HG03460 (cell line): Measurements from ENCODE around the gene DYTN.
A peak's percentile ranks its signal among the peaks of the same experiment; 100 is the strongest.
"Not testable (repeated sequence)": the region's sequence is repeated elsewhere in the genome, so short reads cannot be mapped to it uniquely, and the experiment has no call there.

Experiments
- ATAC-seq: cut with Tn5 transposase; IDR thresholded peaks from one replicate; pipeline ENCODE4 v1.9.1; 2021; ENCODE audit not compliant: unreplicated experiment

Gene DYTN, protein sequence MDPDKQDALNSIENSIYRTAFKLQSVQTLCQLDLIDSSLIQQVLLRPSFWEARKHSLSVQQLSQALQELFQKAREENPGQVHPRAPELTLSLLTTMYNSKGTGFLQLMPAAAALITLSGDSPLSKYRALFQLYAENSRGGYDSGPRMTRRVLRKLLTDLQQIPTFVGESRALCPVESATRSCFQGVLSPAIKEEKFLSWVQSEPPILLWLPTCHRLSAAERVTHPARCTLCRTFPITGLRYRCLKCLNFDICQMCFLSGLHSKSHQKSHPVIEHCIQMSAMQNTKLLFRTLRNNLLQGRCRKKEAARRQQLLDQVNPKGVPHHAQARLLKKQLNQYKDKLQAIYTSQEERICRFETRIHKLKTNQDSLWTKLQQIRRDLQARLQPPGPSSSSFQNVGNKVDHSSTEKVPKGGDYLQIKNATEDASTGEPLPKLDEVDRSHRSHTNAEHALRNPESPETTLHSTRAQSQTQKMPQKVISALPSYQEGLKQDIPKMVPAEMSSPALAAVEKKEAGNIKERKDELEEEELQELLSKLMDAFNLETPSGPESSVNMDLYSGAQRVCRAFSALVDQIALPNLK

DNA sequence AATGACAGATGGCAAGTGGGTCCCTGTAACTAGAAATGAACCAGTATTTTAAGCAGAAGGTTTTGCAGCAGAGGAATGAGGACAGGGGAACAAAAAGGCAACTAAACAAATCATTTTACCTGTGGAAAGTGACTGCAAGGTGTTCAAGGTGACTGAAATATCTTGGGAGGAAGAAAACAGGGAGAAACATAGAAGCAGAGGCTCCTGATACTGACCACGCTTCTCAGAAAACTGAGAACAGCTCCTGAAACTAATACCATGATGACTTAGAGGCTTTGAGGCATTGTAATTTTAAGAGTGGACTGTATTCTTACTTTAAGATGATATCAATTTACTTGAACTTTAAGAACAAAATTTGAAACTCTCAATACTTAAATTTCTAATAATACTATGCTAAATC is at the start of gene DYTN:
Gene DYTN, minus strand, starts transcription at position 101 of the 400 bp plus-strand sequence. CDS start 117 bp downstream, outside the sequence.
- no peak for ATAC-seq

DNA sequence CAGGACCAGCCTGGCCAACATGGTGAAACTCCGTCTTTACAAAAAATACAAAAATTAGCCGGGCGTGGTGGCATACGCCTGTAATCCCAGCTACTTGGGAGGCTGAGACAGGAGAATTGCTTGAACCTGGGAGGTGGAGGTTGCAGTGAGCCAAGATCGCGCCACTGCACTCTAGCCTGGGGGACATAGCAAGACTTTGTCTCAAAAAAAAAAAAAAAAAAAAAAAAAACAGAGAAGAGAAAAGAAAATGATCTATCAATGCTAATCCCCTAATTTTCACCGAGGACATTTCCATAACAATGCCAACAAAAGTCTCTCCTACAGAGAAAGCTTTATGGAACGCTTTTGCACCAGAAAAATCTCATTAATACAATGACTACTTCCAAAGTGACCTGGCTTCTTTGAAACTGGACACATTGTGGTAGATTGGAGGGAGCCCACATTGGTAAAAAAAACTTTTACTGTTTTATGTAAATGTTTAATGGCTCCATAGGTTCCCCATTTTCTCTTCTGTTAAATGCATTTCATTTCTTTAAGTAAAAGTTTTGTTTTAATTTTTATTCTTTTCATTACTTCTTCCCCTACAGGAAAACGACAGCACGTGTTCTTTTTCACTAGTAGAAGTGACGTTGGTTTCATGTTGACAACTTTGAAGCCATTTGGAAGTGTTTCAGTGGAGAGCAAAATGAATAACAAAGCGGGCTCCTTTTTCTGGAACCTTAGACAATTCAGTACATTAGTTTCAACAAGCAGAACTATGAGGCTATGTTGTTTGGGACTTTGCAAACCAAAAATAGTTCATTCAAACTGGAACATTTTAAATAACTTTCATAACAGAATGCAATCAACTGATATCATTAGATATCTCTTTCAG is 48.1 kb upstream of the DYTN start:
- no peak for ATAC-seq

DNA sequence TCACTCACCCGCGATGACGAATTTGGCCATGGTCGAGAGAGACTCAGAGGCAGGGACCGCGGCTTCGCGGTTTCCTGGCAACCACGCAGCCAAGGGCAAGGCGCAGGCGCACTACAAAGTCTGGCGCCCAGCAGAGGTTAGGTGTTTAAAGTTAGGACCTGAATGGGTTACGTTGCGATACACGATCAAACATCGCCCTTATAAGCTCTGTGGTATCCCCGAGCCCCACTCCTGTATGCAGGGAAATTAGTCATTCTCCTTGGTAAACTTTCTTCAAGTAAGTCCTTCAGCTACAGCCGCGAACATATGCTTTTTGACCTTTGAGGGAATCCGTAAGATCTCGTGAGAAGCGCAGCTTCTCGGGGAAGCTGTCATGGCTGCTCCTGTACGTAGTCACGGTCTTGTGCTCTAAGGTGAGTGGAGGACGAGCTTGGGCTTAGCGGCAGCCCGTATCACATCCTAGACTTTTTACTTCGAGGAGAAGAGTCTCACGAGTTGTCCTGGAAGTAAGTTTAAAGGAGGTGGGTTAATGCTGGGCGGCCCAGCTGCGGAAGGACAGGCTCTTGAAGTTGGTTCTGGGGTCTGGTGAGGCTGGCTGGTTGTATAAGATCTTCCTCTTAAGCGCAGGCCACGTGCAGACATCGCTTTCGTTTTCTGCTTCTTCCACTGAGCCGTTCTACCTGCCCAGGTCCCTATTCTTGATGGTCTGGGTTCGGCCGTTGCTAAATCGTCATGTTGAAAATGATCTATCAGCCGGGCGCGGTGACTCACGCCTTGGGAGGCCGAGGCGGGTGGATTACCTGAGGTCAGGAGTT is 47.3 kb upstream of the DYTN start, which contains the start of the genes FASTKD2 and MDH1B:
Gene FASTKD2, plus strand, starts transcription at position 365 of the 815 bp plus-strand sequence. CDS start 1,088 bp downstream, outside the sequence.
Gene MDH1B, minus strand, starts transcription at position 87 of the 815 bp plus-strand sequence. Its CDS starts 57 bp downstream, at position 30.
- peak; percentile 93 for ATAC-seq

DNA sequence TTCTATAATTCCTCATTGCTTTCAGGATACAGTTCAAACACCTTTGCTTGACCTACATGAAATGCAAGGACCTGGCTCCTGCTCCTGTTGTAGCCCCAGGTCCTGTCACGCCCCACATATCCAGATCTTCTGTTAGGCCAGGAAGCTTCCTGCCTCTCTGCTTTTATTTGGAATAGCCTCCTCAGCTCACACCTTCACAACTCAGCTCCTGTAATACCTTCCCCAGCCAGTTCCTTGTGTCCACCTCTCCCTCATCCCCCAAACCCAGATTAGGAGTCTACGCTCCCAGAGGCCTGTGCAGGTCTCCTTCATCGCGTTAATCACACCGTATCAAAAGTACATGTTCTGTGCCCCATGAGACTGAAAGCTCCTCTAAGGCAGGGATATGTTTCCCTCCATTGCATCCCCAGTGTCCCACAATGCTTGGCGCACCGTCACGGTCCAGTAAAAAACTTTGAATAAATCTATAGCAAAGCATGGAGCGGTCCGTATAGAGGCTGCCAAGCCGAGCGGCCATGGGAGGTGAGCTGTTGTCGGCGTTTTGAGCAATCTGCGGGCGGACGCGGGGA is 46.6 kb upstream of the DYTN start:
- peak; percentile 0 for ATAC-seq

DNA sequence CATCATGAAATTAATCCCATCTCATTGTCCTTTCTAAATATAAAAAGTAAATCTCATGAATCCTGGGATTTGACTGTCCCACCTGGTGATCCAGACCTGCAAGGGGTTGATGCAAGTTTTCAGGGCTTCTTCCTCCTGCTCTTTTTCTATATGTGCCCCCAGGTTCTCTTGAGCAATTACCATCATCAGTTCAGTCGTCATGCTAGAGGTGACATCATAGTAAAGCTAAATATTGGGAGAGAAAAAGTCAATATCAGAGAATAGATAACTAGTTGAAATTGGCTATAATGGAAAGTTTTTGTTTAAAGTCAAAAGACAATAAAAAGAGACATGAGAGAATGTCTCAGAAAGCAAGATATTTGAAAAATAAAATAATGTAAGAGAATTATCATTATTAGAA is 38.6 kb upstream of the DYTN start:
- no peak for ATAC-seq

DNA sequence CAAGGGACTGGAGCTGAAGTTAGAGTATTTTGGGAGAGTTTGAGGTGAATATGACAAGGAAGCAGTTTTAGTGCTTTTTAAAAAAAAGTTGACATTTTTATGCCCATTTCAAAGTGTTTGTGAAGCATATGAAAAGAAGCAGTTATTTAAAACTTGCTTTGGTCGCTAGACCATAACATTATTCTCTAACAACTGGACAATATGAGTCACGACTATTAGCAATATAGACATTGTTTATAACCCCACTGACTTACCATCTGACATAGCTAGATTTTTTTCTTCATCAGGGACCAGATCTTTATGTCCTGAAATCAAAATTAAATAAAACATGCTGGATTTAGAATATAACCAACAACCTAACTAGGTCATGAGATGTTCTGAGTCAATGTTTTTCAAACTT is 22.6 kb upstream of the DYTN start:
- ATAC-seq = no peak

DNA sequence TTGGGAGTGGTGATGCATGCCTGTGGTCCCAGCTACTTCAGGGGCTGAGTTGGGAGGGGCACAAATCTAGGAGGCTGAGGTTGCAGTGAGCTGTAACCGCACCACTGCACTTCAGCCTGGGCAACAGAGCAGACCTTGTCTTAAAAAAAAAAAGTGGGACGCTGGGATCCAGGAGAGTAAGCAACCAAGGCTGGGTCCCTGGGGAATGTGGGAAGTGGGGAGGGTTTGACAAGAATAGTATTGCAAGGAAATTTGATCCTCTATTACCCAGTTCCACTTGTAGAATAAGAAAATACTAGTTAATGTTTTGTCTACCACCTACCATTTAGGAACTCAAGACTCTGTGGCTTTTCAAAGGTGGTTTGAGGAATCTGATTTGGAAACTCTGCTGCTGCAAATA is 21.1 kb upstream of the DYTN start:
- ATAC-seq = no peak

DNA sequence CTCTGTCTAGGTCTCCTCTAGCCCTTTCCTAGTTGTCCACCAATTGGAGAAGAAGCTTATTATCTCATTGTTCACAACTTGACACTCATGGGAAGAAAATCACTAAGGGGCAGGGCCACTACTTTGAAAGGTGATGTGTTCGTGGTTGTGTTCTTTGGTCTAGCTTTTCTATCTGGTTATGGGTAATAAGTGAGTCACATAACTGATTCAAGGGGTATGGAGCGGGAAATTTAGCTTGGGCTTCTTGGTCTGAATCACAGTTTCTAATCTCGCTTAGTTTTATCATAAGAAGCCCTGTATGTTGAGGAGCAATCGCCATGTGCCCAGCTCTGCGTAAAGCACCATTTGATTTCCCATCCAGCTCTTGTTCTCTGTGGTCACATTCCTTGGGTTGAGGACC is 18.7 kb upstream of the DYTN start:
- no peak for ATAC-seq

DNA sequence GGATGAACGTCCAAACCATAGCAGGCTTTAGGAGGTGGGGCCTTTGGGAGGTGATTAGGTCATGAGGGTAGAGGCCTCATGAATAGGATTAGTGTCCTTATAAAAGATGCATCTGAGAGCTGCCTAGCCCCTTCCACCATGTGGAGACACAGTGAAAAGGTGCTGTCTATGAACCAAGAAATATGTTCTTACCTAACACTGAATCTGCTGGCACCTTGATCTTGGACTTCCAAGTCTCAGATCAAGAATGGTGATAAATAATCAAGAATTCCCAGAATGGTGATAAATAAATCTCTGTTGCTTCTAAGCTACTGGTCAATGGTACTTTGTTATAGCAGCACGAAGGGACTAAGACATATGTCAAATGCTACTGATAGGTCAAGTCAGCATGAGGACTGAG is 15.1 kb upstream of the DYTN start:
- no peak for ATAC-seq

DNA sequence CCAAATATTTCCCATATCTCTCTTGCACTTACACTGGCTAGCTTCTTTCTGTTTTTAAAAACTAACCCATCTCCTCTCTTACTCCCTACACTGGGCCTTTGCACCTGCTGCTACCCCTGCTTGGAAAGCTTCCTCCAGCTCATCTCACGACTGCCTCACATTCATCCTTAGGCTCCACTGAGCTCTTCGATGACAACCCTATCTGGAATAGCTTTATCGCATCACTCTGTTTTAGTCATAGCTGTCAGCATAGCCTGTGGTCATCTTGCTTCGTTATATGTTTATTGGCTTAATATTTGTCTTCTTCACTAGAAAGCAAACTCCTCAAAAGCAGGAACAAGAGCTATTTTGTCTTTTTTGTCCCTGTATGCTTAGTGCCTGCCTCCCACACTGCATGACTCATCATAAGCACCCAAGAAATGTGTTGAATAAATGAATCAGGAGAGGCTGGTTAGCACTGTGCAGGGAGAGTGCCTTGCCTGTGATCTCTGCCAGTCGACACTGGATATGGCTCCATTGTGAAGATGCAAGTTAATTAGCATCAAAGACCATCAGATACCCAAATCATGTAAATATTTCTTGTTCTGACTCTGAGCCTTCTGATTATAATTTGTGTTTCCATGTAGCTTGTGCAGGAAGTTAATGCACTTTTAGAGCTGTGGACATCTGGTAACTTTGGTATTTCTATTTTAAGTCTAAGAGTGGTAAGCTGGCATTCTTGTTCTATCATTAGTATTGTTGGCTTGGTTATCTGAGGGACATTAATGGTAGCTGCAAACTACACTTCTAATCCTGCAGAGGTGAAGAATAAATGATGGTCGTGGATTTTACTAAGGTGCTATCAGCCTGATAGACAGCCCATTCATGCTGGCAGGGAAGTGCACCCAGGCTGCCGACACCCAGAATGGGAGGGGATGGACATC is 10.3 kb upstream of the DYTN start:
- no peak for ATAC-seq

DNA sequence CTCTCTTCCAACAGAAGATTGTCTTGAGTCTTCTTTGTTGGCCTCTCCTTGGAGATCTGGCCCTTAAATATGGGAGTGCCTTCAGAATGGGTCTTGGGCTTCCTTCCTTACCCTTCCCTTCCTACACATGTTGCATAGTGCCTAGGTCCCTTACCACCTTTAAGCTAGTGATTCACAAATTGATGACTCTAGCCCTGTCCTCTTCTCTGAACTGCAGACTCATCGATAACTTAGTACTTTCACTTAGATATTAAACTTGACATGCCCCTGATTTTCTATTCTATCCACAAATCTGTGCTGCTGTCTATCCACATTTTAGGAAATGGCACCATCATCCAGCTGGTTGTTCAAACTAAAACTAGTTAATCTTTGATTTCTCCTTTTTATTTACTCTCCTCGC is 9.1 kb upstream of the DYTN start:
- ATAC-seq = no peak

DNA sequence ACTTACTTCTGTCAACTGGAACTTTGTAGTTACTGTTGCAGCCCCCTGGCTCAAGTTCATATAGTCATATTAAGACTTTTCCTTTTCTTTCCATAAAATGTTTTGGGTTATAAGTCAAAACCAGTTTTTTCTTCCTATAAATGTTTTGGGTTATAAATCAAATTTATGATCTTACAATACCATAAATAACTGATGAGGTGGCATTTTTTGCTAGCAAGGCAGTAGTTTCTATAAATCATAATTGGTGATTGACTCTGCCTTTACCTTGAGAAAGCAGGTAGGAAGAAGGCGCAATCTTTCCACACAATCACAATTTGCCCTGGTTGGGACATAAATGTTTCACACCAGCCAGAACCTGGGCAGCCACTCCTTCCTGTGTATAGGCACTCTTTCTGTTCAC is 5.1 kb upstream of the DYTN start:
- no peak for ATAC-seq

DNA sequence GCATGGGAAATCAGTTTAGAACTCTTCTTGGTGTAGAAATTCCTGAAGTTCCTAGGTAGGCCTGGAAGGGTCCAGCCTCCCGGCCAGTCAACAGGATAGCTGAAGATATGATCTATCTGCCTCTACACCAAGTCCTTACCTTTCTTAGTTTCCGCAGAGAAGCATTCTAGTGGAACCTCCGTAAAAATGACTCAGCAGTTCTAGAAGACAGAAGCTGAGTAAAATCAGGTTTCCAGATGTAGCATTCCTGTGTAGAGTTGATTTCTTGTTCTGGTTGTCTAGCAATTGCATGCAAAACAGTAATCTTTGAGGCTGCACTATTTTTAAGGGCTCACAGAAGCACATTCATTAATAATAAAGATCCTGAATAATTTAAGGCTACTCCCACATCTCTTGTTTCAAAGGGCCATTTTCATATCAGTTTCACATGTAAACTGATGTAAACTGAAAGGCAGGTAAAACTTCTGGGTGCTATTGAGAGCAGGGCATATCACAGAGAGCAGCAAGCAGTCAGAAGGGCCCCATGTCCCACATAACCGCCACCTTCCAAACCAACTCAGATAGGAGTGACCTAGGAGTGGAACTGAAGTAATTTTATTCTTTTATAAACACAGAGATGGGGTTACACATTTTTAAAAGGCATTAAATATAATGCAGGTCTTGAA is 3.2 kb upstream of the DYTN start:
- peak; percentile 86 for ATAC-seq

DNA sequence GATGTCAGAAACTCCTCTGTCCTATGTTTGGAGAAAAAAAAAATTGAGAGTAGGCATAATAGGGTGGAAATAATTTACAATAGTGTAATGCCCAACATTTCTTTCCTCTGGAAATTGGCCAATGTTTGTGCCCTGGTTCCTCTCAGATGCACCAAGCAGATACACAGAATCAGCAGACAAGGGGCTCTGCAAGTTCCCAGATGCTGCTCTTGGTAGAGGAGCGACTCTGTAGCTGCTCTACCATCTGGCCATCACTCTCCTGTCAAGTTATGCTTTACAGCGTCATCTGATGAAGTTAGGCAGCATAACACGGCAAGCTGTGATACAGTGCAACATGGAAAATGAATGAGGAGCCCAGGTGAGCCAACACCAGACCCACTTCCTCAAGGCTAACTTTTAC is 1.6 kb downstream of the DYTN start:
- ATAC-seq = no peak

DNA sequence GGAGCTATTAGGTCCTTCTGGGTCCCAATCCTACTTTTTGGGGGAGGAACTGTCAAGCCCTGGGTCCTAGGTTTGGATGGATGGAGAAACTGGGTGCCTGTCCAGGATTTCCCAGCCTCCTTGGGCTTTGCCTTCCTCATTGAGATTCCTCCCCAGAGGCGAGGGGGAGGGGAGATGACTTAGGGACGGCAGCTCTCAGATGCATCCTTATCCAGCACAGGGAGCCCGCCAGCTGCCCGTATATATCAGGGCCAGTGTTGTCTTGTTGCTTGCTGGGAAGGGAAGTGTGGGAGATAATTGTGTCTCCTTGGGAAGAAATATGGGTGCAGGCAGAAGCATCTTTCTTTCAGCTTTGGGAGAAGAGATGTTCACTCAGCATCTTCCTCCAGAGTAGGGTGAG is 3.0 kb downstream of the DYTN start:
- not testable (repeated sequence) for ATAC-seq

DNA sequence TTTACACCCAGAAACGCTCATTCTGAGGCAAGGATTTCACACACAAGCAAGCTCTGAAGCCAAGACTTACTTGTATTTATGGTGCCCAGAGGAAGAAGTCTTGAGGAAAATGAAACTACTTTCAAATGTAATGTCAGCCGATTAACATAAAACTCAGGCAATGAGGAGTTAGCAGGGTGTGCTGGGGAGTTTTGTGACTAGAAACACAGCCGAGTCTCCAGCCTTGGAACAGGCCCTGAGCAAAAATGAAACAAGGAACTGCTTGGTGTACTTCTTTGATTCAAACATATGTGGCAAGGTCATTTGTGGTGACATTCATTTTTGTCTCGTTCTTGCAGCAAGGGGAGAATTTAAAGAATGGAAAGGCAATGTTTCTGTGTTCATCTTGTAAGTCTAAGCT is 4.5 kb downstream of the DYTN start:
- peak; percentile 53 for ATAC-seq

DNA sequence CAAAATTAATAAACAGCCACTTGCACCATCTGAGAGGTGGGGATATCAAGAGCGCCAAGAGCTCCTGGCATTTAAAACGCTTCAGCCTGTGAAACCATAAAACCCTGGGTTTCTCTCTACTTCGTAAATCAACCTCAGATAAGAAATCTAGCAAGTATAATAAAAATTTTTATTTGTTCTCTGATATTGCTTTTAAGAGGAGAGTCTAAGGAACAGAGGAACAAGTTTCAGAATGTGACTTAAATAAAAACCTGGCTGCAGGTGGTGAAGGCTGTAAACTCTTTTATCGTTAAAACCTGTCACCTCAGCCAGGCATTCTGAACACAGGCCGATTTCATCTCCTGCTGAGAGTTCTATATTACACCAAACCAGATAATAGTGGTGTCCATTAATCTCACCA is 9.9 kb downstream of the DYTN start:
- ATAC-seq = no peak

DNA sequence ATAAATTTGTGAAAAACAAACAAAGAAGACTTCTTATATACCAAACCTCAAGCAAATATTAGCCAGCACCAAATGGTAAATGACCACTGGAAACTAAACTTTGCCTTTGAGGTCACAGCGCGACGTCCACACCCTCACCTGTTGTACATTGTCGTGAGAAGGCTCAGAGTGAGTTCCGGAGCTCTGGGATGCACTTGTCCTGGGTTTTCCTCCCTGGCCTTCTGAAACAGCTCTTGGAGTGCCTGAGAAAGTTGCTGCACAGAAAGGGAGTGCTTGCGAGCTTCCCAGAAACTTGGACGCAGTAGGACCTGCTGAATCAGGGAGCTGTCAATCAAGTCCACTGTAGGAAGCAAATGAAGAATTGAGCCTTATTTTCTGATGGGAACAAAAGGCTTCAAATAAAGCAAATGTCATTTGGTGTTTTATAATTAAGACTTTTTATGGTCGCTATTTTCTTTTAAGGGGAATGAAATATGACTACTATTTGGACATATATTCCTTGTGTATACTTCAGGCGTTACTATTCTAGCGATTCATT is 11.0 kb downstream of the DYTN start:
- no peak for ATAC-seq
